ENCODE measurements around the gene PARD3.

Gene PARD3

GRCh38 chr10:34184939-34185386, 630.1 kb downstream of the PARD3 start:
- H3K9me3 ChIP-seq (ENCODE audit: insufficient read depth, low read length): no peaks in the 10 kb centered on the region
- no peaks in the 10 kb centered on the region for H3K27me3 ChIP-seq (ENCODE audit: low read length)
- no peaks in the 10 kb centered on the region for H3K36me3 ChIP-seq (ENCODE audit: low read length)
- H3K9me2 ChIP-seq (replicated peaks; ENCODE audit: insufficient read depth, low read length): no peaks in the 10 kb centered on the region
- no peak overlapping the region for H3K4me2 ChIP-seq (ENCODE audit: low read depth, low read length, poor library complexity, severe bottlenecking)
- TF ChIP-seq CTCF (IDR thresholded peaks at IDR 0.05; ENCODE audit: insufficient read depth, low read length, poor library complexity, severe bottlenecking): no peak
- no peak for TF ChIP-seq EZH2phosphoT487 (conservative IDR thresholded peaks at IDR 0.05; ENCODE audit: low read length)
- H3F3A ChIP-seq (ENCODE audit: insufficient read depth): no peaks in the 10 kb centered on the region
- H3K27ac ChIP-seq (ENCODE audit: low read depth, low read length): no peak overlapping the region
- H4K20me1 ChIP-seq (ENCODE audit: low read depth, low read length): no peaks in the 10 kb centered on the region
- no peak overlapping the region for H2AFZ ChIP-seq (ENCODE audit: low read depth, low read length, severe bottlenecking)
- no peaks in the 10 kb centered on the region for H3K79me2 ChIP-seq (ENCODE audit: insufficient read depth, low read length)
- no peak overlapping the region for H3K4me3 ChIP-seq (ENCODE audit: insufficient read depth, low read length, poor library complexity, severe bottlenecking)
- H3K9ac ChIP-seq (ENCODE audit: low read length): no peak overlapping the region

- Histone ChIP-seq H3K9ac (ENCODE audit: low read length) (no peak overlapping the region), H3K4me3 (ENCODE audit: insufficient read depth, low read length, poor library complexity, severe bottlenecking) (no peak overlapping the region), H3K36me3 (ENCODE audit: low read length) (no peaks in the 10 kb centered on the region), H3K27ac (ENCODE audit: low read depth, low read length) (no peak overlapping the region), H3F3A (ENCODE audit: insufficient read depth) (no peaks in the 10 kb centered on the region), H3K4me2 (ENCODE audit: low read depth, low read length, poor library complexity, severe bottlenecking) (no peak overlapping the region), H3K79me2 (ENCODE audit: insufficient read depth, low read length) (no peaks in the 10 kb centered on the region), H3K27me3 (ENCODE audit: low read length) (no peaks in the 10 kb centered on the region), H3K9me2 (replicated peaks; ENCODE audit: insufficient read depth, low read length) (no peaks in the 10 kb centered on the region), H3K9me3 (ENCODE audit: insufficient read depth, low read length) (no peaks in the 10 kb centered on the region), H4K20me1 (ENCODE audit: low read depth, low read length) (no peaks in the 10 kb centered on the region), H2AFZ (ENCODE audit: low read depth, low read length, severe bottlenecking) (no peak overlapping the region)
- no peak for TF ChIP-seq CTCF (IDR thresholded peaks at IDR 0.05; ENCODE audit: insufficient read depth, low read length, poor library complexity, severe bottlenecking)
- TF ChIP-seq EZH2phosphoT487 (conservative IDR thresholded peaks at IDR 0.05; ENCODE audit: low read length): no peak
Observed at GRCh38 chr10:34184397-34184796, 630.7 kb downstream of the PARD3 start.

- Histone ChIP-seq H3K9me3 (ENCODE audit: insufficient read depth, low read length) (no peaks in the 10 kb centered on the region), H3K9me2 (replicated peaks; ENCODE audit: insufficient read depth, low read length) (no peaks in the 10 kb centered on the region), H3K4me3 (ENCODE audit: insufficient read depth, low read length, poor library complexity, severe bottlenecking) (no peak overlapping the region), H4K20me1 (ENCODE audit: low read depth, low read length) (no peaks in the 10 kb centered on the region), H3K27me3 (ENCODE audit: low read length) (no peaks in the 10 kb centered on the region), H3K9ac (ENCODE audit: low read length) (no peak overlapping the region), H3K27ac (ENCODE audit: low read depth, low read length) (no peak overlapping the region), H2AFZ (ENCODE audit: low read depth, low read length, severe bottlenecking) (no peak overlapping the region), H3K4me2 (ENCODE audit: low read depth, low read length, poor library complexity, severe bottlenecking) (no peak overlapping the region), H3K36me3 (ENCODE audit: low read length) (no peaks in the 10 kb centered on the region), H3F3A (ENCODE audit: insufficient read depth) (no peaks in the 10 kb centered on the region), H3K79me2 (ENCODE audit: insufficient read depth, low read length) (no peaks in the 10 kb centered on the region)
- no peak for TF ChIP-seq EZH2phosphoT487 (conservative IDR thresholded peaks at IDR 0.05; ENCODE audit: low read length)
- TF ChIP-seq CTCF (IDR thresholded peaks at IDR 0.05; ENCODE audit: insufficient read depth, low read length, poor library complexity, severe bottlenecking): no peak
Observed at GRCh38 chr10:34183016-34183796, 631.9 kb downstream of the PARD3 start.
